Measurements from ENCODE around the gene PIK3R6. TPM values are rescaled to one million over a fixed set of nuclear protein-coding genes. Genes with fewer than 3 reads are reported as not detected.

PIK3R6 gene
- total and polyA plus RNA-seq, 2 of the 4 experiments (the other 2 are of a cell fraction) = not detected

DNA sequence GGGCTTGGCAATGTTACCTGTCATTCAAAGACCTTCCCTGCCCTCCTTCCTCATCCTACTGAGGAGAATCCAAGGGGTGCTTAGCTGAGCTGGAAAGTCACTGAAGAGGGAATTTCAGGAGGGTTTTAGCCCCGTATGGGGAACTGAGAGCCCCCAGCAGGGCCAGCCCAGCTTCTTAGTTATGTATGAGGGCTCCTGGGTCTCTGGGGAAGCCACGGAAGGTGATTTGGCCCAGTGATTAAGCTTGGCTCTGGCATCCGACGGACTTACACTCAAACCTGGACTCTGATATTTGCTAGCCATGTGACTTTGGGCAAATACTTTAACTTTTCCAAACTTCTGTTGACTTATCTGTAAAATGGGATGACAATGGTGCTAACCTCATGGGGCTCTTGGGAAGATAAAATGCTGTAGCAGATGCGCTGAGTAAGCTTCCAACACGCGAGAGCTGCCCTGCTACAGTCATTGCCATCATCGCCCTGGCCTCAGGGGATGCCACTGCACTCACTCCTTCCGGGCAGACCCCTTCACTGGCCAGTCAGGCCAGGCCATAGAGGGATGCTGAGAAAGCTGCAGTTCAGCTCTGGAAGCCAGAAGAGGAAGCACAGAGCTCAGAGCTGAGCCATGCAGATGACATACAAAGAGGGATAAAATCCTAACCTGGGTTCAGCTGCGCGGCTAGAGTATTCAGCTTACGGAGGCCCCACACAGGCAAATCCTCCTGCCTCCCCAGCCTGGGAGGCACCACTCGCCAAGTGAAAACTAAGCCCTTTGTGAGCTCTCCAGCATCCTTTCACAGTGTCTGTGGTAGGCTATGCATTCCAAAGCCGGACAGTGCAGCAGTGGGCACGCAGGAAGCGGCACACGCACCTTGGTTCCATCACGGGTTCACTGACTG lies 44.9 kb upstream of the PIK3R6 start:
- no peak for ATAC-seq (ENCODE audit: low read depth)

More for the DNA sequence above, 44.9 kb upstream of the PIK3R6 start:
- no peak overlapping the region for H2BK20ac ChIP-seq (ENCODE audit: low read depth, low read length)
- no peak overlapping the region for H3K4me3 ChIP-seq (ENCODE audit: insufficient read depth, low read depth, low read length)
- TF ChIP-seq RCOR1 (IDR thresholded peaks at IDR 0.05; ENCODE audit: insufficient replicate concordance, low read length) (no peak), MAFK (IDR thresholded peaks at IDR 0.05; ENCODE audit: low read depth, low read length) (no peak), CHD1 (IDR thresholded peaks at IDR 0.05; ENCODE audit: low read depth, low read length) (no peak), CEBPB (IDR thresholded peaks at IDR 0.05; ENCODE audit: low read depth, low read length) (no peak), FOS (IDR thresholded peaks at IDR 0.05; ENCODE audit: low read depth, low read length) (no peak), BHLHE40 (IDR thresholded peaks at IDR 0.05; ENCODE audit: low read depth, low read length) (no peak), NFE2L2 (IDR thresholded peaks at IDR 0.05; ENCODE audit: low read depth, low read length) (no peak), SMC3 (IDR thresholded peaks at IDR 0.05; ENCODE audit: low read depth, low read length) (no peak), MAZ (IDR thresholded peaks at IDR 0.05; ENCODE audit: borderline replicate concordance, low read depth, low read length) (no peak), RAD21 (IDR thresholded peaks at IDR 0.05; ENCODE audit: low read length) (no peak), POLR2A (IDR thresholded peaks at IDR 0.05; ENCODE audit: low read depth, low read length) (no peak), RFX5 (IDR thresholded peaks at IDR 0.05; ENCODE audit: low read depth, low read length) (no peak)
- TF ChIP-seq, protein P1, sequence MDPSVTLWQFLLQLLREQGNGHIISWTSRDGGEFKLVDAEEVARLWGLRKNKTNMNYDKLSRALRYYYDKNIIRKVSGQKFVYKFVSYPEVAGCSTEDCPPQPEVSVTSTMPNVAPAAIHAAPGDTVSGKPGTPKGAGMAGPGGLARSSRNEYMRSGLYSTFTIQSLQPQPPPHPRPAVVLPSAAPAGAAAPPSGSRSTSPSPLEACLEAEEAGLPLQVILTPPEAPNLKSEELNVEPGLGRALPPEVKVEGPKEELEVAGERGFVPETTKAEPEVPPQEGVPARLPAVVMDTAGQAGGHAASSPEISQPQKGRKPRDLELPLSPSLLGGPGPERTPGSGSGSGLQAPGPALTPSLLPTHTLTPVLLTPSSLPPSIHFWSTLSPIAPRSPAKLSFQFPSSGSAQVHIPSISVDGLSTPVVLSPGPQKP (IDR thresholded peaks at IDR 0.05; ENCODE audit: borderline replicate concordance, low read depth, low read length) = no peak
- TF ChIP-seq, protein P2, sequence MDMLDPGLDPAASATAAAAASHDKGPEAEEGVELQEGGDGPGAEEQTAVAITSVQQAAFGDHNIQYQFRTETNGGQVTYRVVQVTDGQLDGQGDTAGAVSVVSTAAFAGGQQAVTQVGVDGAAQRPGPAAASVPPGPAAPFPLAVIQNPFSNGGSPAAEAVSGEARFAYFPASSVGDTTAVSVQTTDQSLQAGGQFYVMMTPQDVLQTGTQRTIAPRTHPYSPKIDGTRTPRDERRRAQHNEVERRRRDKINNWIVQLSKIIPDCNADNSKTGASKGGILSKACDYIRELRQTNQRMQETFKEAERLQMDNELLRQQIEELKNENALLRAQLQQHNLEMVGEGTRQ (IDR thresholded peaks at IDR 0.05; ENCODE audit: low read depth, low read length) = no peak
- TF ChIP-seq, protein P3, sequence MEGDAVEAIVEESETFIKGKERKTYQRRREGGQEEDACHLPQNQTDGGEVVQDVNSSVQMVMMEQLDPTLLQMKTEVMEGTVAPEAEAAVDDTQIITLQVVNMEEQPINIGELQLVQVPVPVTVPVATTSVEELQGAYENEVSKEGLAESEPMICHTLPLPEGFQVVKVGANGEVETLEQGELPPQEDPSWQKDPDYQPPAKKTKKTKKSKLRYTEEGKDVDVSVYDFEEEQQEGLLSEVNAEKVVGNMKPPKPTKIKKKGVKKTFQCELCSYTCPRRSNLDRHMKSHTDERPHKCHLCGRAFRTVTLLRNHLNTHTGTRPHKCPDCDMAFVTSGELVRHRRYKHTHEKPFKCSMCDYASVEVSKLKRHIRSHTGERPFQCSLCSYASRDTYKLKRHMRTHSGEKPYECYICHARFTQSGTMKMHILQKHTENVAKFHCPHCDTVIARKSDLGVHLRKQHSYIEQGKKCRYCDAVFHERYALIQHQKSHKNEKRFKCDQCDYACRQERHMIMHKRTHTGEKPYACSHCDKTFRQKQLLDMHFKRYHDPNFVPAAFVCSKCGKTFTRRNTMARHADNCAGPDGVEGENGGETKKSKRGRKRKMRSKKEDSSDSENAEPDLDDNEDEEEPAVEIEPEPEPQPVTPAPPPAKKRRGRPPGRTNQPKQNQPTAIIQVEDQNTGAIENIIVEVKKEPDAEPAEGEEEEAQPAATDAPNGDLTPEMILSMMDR (conservative IDR thresholded peaks at IDR 0.05; ENCODE audit: low read depth, low read length) = no peak
- no peak overlapping the region for H4K5ac ChIP-seq (ENCODE audit: low read depth, low read length)
- no peaks in the 10 kb centered on the region for H4K20me1 ChIP-seq (ENCODE audit: insufficient read depth, low read length)
- no peak overlapping the region for H4K8ac ChIP-seq (ENCODE audit: low read depth in 2 of 2, low read length in 2 of 2)
- no peak overlapping the region for H2AFZ ChIP-seq (replicated peaks; ENCODE audit: low read length, poor library complexity)
- no peak overlapping the region for H3K27ac ChIP-seq (ENCODE audit: insufficient read depth, low read length)
- H3K79me1 ChIP-seq (ENCODE audit: low read depth in 1 of 2, low read length in 2 of 2) = no peaks in the 10 kb centered on the region
- no peak overlapping the region for H3K4ac ChIP-seq (ENCODE audit: low read depth, low read length)
- H3K4me2 ChIP-seq (ENCODE audit: low read depth, low read length) = no peak overlapping the region
- no peak overlapping the region for H2BK15ac ChIP-seq (ENCODE audit: low read depth, low read length)
- no peaks in the 10 kb centered on the region for H3K27me3 ChIP-seq (ENCODE audit: control insufficient read depth, insufficient read depth, low read length)
- H3K23ac ChIP-seq (ENCODE audit: low read depth, low read length) = no peak overlapping the region
- no peak for DNase-seq
- H2AK5ac ChIP-seq (ENCODE audit: low read depth, low read length) = no peak overlapping the region
- 85% methylated on average over 5 of the region's 18 CpGs; no CpG with 5 or more reads in 1 of the 2 experiments for WGBS, 2 experiments (ENCODE audit: extremely low coverage in 2 of 2, insufficient read length in 1 of 2)
- ChIA-PET CTCF (no interaction called here), POLR2A (ENCODE audit: unreplicated experiment) (no interaction called here)
- H3K14ac ChIP-seq (replicated peaks; ENCODE audit: low read depth, low read length) = no peak overlapping the region
- H3K9me3 ChIP-seq (ENCODE audit: control insufficient read depth, insufficient read depth, low read length) = peaks cover 6% of the 10 kb centered on the region; the same call in 1 of the 2 replicates
- no peak overlapping the region for H4K91ac ChIP-seq (ENCODE audit: insufficient read depth, low read depth, low read length)
- in situ Hi-C loops (cut with MboI; ENCODE audit: low sequenced_read_pairs) = no loop called here
- H3K18ac ChIP-seq (ENCODE audit: low read depth, low read length) = no peak overlapping the region
- no peak overlapping the region for H3K56ac ChIP-seq (ENCODE audit: extremely low read depth, insufficient read depth, low read length)
- intact Hi-C loops (cut with micrococcal nuclease) = no loop called here
- BruUV-seq (replicated peaks) = no TSS peak
- no peaks in the 10 kb centered on the region for H3K9me1 ChIP-seq (ENCODE audit: insufficient read depth, low read length)
- no peak overlapping the region for H2BK120ac ChIP-seq (ENCODE audit: low read depth, low read length)
- dilution Hi-C loops (cut with HindIII; ENCODE audit: low sequenced_read_pairs, unreplicated experiment) = no loop called here
- H3K4me1 ChIP-seq (ENCODE audit: control insufficient read depth, insufficient read depth, low read length) = no peaks in the 10 kb centered on the region
- H3K36me3 ChIP-seq (ENCODE audit: control insufficient read depth, insufficient read depth, low read length) = no peaks in the 10 kb centered on the region
- no peak overlapping the region for H2AK9ac ChIP-seq (replicated peaks; ENCODE audit: low read depth, low read length, poor library complexity)
- H3K9ac ChIP-seq (ENCODE audit: low read depth, low read length) = no peak overlapping the region
- no peak overlapping the region for H2BK5ac ChIP-seq (ENCODE audit: low read depth, low read length, poor library complexity, severe bottlenecking)
